AG04449 (cell line): ENCODE measurements around the gene HSD17B7.
"Not testable (repeated sequence)": the region's sequence is repeated elsewhere in the genome, so short reads cannot be mapped to it uniquely, and the experiment has no call there.

Experiments used
- CTCF ChIA-PET: fragments of 350-600 bp; formaldehyde crosslinking; extraction: SDS; loops from one replicate; lab custom pipeline; 2021; ENCODE audit warnings: antibody characterized with exemption; lab: Yijun Ruan, JAX
- POLR2A ChIA-PET: fragments of 400-600, 350-600 bp; formaldehyde crosslinking; extraction: SDS; loops from one replicate; lab custom pipeline; 2020; ENCODE audit warnings: antibody characterized with exemption, inconsistent platforms; lab: Yijun Ruan, JAX
- DNase-seq: peaks from one replicate; pipeline ENCODE4 v3.0.0-alpha.2; 2010; ENCODE audit warnings: low read depth, low spot score
- H3K4me3 ChIP-seq: 2 replicates; pipeline ENCODE4 v1.5.1; 2011; ENCODE audit warnings: low read depth, mild to moderate bottlenecking, control low read depth, low read length
- TF ChIP-seq, protein P1 (sequence below): IDR thresholded peaks from one replicate; pipeline ENCODE4 v1.5.1; 2011; ENCODE audit warnings: mild to moderate bottlenecking, moderate library complexity, low read length, control low read depth, inconsistent platforms; ENCODE audit not compliant: insufficient read depth; ENCODE audit errors: missing control alignments

The HSD17B7 gene

DNA sequence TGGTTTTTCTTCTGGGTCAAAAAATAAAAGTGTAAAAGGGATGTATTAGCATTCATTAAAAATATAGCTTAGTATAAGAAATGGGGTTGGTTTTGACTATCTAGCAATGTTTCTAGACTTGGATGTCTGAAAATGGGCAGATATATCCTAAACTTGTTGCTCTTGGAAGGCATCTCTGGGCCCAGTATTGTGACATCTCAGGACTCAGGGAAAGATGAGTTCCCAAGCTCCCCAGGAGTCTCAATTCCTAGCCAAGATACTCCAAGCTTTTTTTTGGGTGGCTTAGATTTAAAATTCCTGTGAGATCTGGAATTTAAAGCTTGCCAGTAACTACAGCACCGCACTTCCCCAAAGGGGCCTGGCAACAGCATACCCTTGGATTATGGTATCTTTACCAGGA lies 11.5 kb upstream of the HSD17B7 start:
- POLR2A ChIA-PET = no interaction called here
- TF ChIP-seq, protein P1, sequence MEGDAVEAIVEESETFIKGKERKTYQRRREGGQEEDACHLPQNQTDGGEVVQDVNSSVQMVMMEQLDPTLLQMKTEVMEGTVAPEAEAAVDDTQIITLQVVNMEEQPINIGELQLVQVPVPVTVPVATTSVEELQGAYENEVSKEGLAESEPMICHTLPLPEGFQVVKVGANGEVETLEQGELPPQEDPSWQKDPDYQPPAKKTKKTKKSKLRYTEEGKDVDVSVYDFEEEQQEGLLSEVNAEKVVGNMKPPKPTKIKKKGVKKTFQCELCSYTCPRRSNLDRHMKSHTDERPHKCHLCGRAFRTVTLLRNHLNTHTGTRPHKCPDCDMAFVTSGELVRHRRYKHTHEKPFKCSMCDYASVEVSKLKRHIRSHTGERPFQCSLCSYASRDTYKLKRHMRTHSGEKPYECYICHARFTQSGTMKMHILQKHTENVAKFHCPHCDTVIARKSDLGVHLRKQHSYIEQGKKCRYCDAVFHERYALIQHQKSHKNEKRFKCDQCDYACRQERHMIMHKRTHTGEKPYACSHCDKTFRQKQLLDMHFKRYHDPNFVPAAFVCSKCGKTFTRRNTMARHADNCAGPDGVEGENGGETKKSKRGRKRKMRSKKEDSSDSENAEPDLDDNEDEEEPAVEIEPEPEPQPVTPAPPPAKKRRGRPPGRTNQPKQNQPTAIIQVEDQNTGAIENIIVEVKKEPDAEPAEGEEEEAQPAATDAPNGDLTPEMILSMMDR = no peak
- DNase-seq = no peak
- H3K4me3 ChIP-seq = no peak overlapping the region
- CTCF ChIA-PET = interaction anchor here (1.8 to 1.9 kb wide), 2 partner anchors 21 to 166 kb away, joined by 5 to 6 read pairs; no protein-coding TSS in a partner anchor

DNA sequence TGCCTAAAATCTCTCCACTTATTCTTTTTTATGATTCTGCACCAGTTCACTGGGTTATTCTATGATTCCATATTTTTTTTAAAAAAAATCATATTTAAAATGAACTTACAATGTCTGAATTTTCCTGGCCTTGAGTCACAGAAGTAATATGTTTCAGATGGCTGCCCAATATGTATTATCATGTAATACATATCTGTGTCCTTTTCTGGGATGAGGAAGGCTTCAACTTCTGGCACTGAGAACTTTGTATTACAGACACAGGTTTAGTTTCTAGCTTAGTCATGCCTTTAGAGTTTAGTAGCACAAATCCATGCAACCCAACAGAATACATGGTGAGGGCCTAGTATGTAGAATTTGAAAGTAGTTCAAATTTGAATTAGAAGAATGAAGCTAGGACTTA lies 7.8 kb upstream of the HSD17B7 start:
- ChIA-PET POLR2A (no interaction called here), CTCF (interaction anchor here (1.8 kb wide), 1 partner anchor 169 kb away, joined by 8 read pairs; no protein-coding TSS in a partner anchor)
- H3K4me3 ChIP-seq = no peak overlapping the region
- DNase-seq = no peak
- TF ChIP-seq, protein P1 = no peak

DNA sequence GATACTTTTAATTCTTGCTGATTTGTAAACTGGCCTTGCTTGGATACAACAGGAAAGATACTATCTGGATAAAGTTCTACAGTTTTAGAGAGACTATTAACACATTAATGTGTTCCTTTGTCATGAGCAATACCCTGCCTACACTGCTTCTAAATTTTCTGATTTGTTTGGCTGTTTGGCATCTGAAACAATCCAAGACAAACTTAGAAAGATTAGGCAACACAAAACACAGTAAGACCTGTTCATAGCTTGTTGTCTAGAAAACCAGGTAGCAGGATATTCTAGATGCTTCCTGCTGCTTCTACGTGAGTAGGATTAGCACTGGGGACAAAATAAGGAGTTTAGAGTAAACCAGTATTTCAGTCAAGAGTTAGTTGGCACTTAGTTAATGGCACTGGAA lies 5.6 kb upstream of the HSD17B7 start:
- DNase-seq, H3K4me3 ChIP-seq, POLR2A ChIA-PET, CTCF ChIA-PET: not testable (repeated sequence)

DNA sequence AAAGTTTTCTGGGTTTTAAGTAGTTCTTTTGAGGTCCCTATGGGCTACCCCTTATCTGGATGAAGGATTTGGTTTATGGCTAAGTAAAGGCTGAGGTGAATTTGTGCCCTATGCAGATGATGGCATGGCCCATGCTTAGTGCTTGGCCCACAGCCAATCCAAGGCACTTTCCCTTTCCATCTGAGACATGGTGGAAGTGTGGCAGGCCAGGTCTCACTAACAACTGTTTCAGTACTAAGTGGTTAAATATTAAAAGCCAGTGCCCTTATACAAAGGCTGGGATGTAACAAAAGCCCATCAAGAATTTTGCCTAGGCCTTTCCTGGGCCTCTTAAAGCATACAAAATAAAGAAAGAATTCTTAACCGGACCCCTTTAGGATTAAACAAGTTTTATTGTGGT lies 1.7 kb upstream of the HSD17B7 start:
- DNase-seq, H3K4me3 ChIP-seq, CTCF ChIA-PET, POLR2A ChIA-PET: not testable (repeated sequence)

DNA sequence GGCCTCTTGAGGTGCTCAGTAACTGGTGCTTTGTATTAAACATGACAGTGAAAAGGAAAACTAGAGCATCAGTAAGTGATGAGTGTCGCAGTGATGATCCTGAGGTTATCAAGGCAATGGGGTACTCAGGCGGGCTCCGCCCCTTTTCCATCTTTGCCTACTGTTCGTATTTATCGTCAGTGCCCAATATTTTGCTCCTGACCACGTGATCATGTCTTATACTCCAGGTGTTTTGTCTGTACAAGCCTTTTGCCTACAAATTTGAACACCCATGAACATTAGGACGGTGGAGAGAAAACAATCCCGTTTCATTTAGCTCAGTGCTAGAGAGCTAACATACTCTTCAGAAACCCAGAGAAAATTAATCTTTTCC lies 469 bp downstream of the HSD17B7 start:
- DNase-seq, CTCF ChIA-PET, POLR2A ChIA-PET: not testable (repeated sequence)
- H3K4me3 ChIP-seq = peak overlapping the region; percentile 55

DNA sequence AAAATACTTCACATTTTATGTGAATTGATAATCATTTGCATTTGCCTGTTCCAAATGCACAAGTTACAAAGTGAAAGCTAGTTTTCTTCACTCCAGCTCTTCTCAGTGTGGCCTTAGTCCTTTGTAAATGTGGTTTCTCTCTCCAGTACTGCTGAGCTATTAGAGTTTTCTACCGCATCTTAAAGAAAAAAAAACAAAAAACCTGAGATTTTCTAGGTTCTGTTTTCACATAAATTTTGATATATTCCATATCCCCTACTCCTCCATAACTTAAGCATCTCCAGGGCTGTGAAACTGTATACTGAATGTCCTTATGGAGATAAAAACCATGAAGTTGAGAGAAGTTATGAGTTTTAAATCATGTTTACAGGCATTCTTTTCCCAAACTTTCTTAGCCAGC lies 3.8 kb downstream of the HSD17B7 start:
- H3K4me3 ChIP-seq, POLR2A ChIA-PET, DNase-seq: not testable (repeated sequence)
- CTCF ChIA-PET = interaction anchor here (0.6 kb wide), 1 partner anchor 180 kb away, joined by 3 read pairs; no protein-coding TSS in a partner anchor

DNA sequence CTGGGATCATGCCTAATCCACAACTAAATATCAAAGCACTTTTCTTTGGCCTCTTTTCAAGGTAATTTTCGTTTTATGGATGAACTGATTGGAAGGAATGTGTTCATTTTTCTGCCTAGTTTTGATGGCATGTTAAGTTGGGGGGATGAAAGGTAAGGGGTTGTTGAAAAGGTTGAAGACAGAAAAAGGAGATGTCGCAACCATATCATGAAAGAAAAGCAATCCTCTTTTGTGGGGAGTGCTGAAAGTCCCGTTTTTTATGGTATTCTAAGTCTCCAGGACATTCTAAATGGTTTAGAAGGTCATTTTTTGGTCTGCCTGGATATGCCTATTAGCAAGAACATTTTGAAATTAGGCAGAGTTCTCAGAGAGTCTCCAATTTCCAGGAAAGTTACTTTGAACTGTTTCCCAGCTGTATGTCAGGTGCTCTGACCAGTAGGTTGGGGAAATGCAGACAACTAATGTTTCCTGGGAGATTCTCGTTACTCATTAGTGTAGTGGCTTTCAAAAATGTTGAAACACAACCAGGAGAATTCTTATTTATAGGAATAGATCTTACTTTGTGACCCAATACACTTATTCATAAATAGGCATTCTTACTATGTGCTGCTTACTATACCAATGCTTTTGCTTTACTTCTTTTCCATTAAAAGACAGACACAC lies 6.2 kb downstream of the HSD17B7 start:
- POLR2A ChIA-PET, H3K4me3 ChIP-seq, CTCF ChIA-PET, DNase-seq: not testable (repeated sequence)

DNA sequence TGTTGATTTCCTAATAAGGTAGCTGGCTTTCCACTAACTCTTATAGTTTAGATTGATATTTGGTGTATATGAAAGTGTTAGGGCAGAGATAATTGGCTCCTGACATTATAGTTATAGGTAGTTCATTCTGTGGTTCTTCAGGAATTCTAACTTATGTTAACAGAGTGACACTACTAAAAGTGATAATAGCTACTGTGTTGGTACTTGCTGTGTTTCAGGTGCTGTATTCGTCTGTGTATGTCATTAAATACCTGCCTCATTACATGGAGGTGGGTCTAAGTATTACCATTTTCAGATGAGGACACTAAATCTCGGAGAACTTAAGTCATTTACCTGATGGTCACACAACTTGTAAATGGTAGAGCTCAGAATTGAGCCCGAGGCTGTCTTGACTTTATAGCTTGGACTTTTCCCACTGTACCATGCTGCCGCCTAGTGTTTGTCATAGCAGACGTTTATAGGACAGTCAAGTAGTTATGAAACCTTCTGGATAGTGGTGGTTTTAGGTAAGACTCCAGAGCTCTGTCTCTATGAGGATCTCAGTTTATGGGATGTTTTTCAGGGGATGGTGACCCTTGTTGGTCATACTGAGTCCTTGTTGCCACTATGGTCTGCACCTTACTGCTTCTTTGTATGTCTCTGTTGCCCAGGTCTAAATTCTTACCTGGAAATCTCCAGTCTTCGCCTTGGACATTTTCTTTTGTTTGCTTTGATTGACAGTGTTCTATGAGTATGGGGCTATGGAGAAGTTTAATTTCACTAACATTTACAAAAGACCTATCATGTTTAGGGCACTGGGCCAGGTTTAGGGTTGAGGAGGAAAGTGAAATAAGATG lies 9.7 kb downstream of the HSD17B7 start:
- not testable (repeated sequence) for DNase-seq, H3K4me3 ChIP-seq
- POLR2A ChIA-PET = interaction anchor here (1.2 kb wide), 1 partner anchor 186 kb away, joined by 3 read pairs; no protein-coding TSS in a partner anchor
- CTCF ChIA-PET = interaction anchor here (0.6 to 5.2 kb wide), 36 partner anchors 17 to 744 kb away, joined by 3 to 84 read pairs (median 4); partner anchors contain the start of gene DDR2
- TF ChIP-seq, protein P1 = peak; percentile 67

DNA sequence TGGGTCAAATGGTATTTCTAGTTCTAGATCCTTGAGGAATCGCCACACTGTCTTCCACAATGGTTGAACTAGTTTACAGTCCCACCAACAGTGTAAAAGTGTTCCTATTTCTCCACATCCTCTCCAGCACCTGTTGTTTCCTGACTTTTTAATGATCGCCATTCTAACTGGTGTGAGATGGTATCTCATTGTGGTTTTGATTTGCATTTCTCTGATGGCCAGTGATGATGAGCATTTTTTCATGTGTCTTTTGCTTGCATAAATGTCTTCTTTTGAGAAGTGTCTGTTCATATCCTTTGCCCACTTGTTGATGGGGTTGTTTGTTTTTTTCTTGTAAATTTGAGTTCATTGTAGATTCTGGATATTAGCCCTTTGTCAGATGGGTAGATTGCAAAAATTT lies 17.0 kb downstream of the HSD17B7 start:
- POLR2A ChIA-PET, DNase-seq, CTCF ChIA-PET: not testable (repeated sequence)

DNA sequence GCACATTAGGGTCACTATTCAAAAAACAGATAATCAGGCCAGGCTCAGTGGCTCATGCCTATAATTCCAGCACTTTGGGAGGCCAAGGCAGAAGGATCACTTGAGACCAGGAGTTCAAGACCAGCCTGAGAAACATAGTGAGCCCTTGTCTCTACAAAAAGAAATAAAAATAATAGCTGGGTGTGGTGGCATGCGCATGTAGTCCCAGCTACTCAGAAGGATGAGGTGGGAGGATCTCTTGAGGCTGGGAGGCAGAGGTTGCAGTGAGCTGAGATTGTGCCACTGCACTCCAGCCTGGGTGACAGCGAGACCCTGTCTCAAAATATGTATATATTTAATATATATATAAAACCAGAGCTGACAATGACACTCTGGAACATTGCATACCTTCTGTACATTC lies 21.9 kb downstream of the HSD17B7 start:
- CTCF ChIA-PET = not testable (repeated sequence)

More for the DNA sequence above, 17.0 kb downstream of the HSD17B7 start:
- H3K4me3 ChIP-seq = not testable (repeated sequence)

DNA sequence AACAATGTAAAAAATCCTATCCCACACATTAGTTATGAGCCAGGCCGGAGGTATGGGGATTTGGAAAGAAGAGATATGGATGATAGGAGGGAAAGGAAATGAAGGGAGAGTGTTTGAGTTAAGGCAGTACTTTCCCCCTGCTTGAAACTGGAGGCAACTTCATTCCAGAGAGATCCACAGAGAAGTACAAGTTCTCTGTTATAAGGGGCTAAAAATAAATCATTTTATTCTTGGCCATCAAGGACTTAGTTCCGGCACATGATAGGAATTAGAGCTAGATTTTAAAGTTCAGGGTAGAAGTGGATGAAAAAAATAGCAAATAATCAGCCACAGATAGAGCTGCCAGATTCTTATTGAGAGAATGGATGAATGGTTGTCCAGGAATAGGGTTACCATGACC lies 27.6 kb downstream of the HSD17B7 start:
- POLR2A ChIA-PET, CTCF ChIA-PET: not testable (repeated sequence)

More for the DNA sequence above, 21.9 kb downstream of the HSD17B7 start:
- POLR2A ChIA-PET, H3K4me3 ChIP-seq, DNase-seq: not testable (repeated sequence)

DNA sequence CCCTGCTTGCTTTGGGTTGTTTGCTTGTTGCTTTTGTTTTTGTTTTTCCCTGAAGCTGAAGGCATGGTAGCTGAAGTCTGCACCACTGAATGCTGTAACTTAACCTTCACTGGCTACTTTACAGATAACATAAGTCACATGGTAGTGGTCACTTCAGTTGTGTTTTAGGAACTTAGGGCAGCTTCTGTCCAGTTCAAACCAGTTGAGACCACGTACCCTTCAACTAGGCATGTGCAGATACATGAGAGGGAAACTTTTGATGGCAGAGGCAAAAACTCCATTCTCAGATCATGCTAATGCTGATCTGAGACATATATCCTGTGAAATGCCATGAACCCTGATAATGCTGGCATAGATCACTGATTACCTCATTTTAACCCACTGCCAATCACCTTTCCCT lies 28.2 kb downstream of the HSD17B7 start:
- H3K4me3 ChIP-seq, DNase-seq, POLR2A ChIA-PET, CTCF ChIA-PET: not testable (repeated sequence)

More for the DNA sequence above, 27.6 kb downstream of the HSD17B7 start:
- not testable (repeated sequence) for DNase-seq, H3K4me3 ChIP-seq
